Prostate gland (tissue), 2 donors: ENCODE results near the gene DDX51. TPM values are rescaled to one million over a fixed set of nuclear protein-coding genes. Genes with fewer than 3 reads are reported as not detected.

Experiments used
- DNase-seq: peaks from one replicate; pipeline ENCODE4 v3.0.0-alpha.2; 2019; ENCODE audit warnings: low spot score
- H3K27ac ChIP-seq, 2 donors: fragments of 200-600 bp; sonication (generic); 2 replicates each; pipeline ENCODE4 v1.5.1; 2017 to 2019
- H3K27me3 ChIP-seq: fragments of 200-600 bp; sonication (generic); replicated peaks from 2 replicates; pipeline ENCODE4 v1.5.1; 2019; ENCODE audit not compliant: insufficient read depth
- H3K36me3 ChIP-seq, 2 donors: fragments of 200-600 bp; sonication (generic); 1 replicate in 1 of 2; 2 replicates in 1 of 2; pipeline versions ENCODE4 v1.5.1 to v1.8.1; 2017 to 2019
- H3K4me1 ChIP-seq: fragments of 200-600 bp; sonication (generic); replicated peaks from 2 replicates; pipeline ENCODE4 v1.5.1; 2019
- H3K4me3 ChIP-seq, 2 donors: fragments of 200-600 bp; sonication (generic); 2 replicates each; pipeline ENCODE4 v1.5.1; 2017 to 2019
- H3K9me3 ChIP-seq: fragments of 200-600 bp; sonication (generic); 2 replicates; pipeline ENCODE4 v1.5.1; 2017
- CTCF ChIP-seq, 4 experiments: fragments of 200-600 bp in 2 of 4; fragments of 450-650 bp in 2 of 4; sonication (generic) in 2 of 4; IDR thresholded peaks; 1 replicate in 3 of 4; 2 replicates in 1 of 4; pipeline ENCODE4 v1.5.1; 2016 to 2019; ENCODE audit warnings: antibody characterized with exemption in 4 of 4, mild to moderate bottlenecking in 2 of 4, moderate library complexity in 2 of 4
- POLR2A ChIP-seq: fragments of 450-650 bp; IDR thresholded peaks from one replicate; pipeline ENCODE4 v1.6.1; 2016; ENCODE audit warnings: antibody characterized with exemption, mild to moderate bottlenecking
- POLR2AphosphoS5 ChIP-seq: sonication (generic); formaldehyde crosslinking; IDR thresholded peaks from one replicate; pipeline ENCODE4 v1.6.1; 2017; ENCODE audit warnings: antibody characterized with exemption
- WGBS: methylation state at CpG from one replicate; pipeline ENCODE4 v1.1.5; 2018; 5-methylcytosine and 5-hydroxymethylcytosine counted together
- intact Hi-C: fragments of 100-400 bp; cut with DNase I; formaldehyde crosslinking; loops from one replicate; pipeline ENCODE4 v1.14.2; 2022
- total RNA-seq, 2 donors: library from RNA; depleted of rRNA; stranded (reverse); fragments of >200 nt; gene quantifications; one replicate each; pipeline ENCODE4 v1.1.0, GENCODE V29; 2016

The DDX51 gene
- total RNA-seq, 2 donors from 2014 or later, result 12.7 to 29.0 TPM

GRCh38 chr12:132182206-132182710 is 38.1 kb upstream of the DDX51 start:
- no peaks in the 10 kb centered on the region for H3K9me3 ChIP-seq
- H3K4me3 ChIP-seq, result no peak overlapping the region
- no peaks in the 10 kb centered on the region for H3K36me3 ChIP-seq
- no peak overlapping the region for H3K27ac ChIP-seq
- 91% methylated on average over 21 of the region's 21 CpGs for WGBS
- intact Hi-C loops, result no loop called here
- no peak for DNase-seq
- H3K4me1 ChIP-seq, result no peaks in the 10 kb centered on the region
- peaks cover 3% of the 10 kb centered on the region for H3K27me3 ChIP-seq
- no peak for TF ChIP-seq CTCF (IDR thresholded peaks at IDR 0.05)
- no peak for TF ChIP-seq POLR2AphosphoS5
- no peak for TF ChIP-seq POLR2A

GRCh38 chr12:132181570-132182200 is 37.6 kb upstream of the DDX51 start:
- DNase-seq, result no peak
- no peaks in the 10 kb centered on the region for H3K9me3 ChIP-seq
- H3K36me3 ChIP-seq, result no peaks in the 10 kb centered on the region
- WGBS, result 71% methylated on average over 27 of the region's 33 CpGs
- H3K27me3 ChIP-seq, result peaks cover 7% of the 10 kb centered on the region
- H3K4me3 ChIP-seq, result no peak overlapping the region
- TF ChIP-seq CTCF (IDR thresholded peaks at IDR 0.05) (no peak), POLR2A (no peak), POLR2AphosphoS5 (no peak)
- intact Hi-C loops, result no loop called here
- no peak overlapping the region for H3K27ac ChIP-seq
- H3K4me1 ChIP-seq, result no peaks in the 10 kb centered on the region

- H3K4me3 ChIP-seq, result no peak overlapping the region
- H3K4me1 ChIP-seq, result no peaks in the 10 kb centered on the region
- TF ChIP-seq POLR2A (no peak), CTCF (IDR thresholded peaks at IDR 0.05) (no peak), POLR2AphosphoS5 (no peak)
- H3K27ac ChIP-seq, result no peak overlapping the region
- 83% methylated on average over 30 of the region's 30 CpGs for WGBS
- no peaks in the 10 kb centered on the region for H3K36me3 ChIP-seq
- H3K27me3 ChIP-seq, result peaks cover 14% of the 10 kb centered on the region
- DNase-seq, result no peak
- intact Hi-C loops, result no loop called here
- H3K9me3 ChIP-seq, result no peaks in the 10 kb centered on the region
Observed at GRCh38 chr12:132180648-132181546, 36.8 kb upstream of the DDX51 start.

- WGBS, result 88% methylated on average over 19 of the region's 19 CpGs
- no peak overlapping the region for H3K27ac ChIP-seq
- intact Hi-C loops, result no loop called here
- H3K4me1 ChIP-seq, result no peaks in the 10 kb centered on the region
- TF ChIP-seq POLR2AphosphoS5 (no peak), POLR2A (no peak), CTCF (IDR thresholded peaks at IDR 0.05) (no peak)
- no peak for DNase-seq
- H3K27me3 ChIP-seq, result peaks cover 23% of the 10 kb centered on the region
- no peaks in the 10 kb centered on the region for H3K9me3 ChIP-seq
- H3K4me3 ChIP-seq, result no peak overlapping the region
- no peaks in the 10 kb centered on the region for H3K36me3 ChIP-seq
Observed at GRCh38 chr12:132179431-132180362, 35.6 kb upstream of the DDX51 start.
